Measurements from ENCODE around the gene MYL11.

The MYL11 gene

DNA sequence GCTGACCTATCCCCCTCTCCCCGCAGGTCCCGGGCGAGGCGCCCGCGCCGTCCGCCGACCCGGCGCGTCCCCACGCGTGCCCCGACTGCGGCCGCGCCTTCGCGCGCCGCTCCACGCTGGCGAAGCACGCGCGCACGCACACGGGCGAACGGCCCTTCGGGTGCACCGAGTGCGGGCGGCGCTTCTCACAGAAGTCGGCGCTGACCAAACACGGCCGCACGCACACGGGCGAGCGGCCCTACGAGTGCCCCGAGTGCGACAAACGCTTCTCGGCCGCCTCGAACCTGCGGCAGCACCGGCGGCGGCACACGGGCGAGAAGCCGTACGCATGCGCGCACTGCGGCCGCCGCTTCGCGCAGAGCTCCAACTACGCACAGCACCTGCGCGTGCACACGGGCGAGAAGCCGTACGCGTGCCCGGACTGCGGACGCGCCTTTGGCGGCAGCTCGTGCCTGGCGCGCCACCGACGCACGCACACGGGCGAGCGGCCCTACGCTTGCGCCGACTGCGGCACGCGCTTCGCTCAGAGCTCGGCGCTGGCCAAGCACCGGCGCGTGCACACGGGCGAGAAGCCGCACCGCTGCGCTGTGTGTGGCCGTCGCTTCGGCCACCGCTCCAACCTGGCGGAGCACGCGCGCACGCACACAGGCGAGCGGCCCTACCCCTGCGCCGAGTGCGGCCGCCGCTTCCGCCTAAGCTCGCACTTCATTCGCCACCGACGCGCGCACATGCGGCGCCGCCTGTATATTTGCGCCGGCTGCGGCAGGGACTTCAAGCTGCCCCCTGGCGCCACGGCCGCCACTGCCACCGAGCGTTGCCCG lies 43.1 kb downstream of the MYL11 start (continued):
- TF ChIP-seq, protein P1, sequence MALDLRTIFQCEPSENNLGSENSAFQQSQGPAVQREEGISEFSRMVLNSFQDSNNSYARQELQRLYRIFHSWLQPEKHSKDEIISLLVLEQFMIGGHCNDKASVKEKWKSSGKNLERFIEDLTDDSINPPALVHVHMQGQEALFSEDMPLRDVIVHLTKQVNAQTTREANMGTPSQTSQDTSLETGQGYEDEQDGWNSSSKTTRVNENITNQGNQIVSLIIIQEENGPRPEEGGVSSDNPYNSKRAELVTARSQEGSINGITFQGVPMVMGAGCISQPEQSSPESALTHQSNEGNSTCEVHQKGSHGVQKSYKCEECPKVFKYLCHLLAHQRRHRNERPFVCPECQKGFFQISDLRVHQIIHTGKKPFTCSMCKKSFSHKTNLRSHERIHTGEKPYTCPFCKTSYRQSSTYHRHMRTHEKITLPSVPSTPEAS (tag by site-specific recombination; IDR thresholded peaks at IDR 0.05), result no peak
- TF ChIP-seq ZNF37A (tag by site-specific recombination; IDR thresholded peaks at IDR 0.05) (no peak), HOXA7 (CRISPR knock-in tag; IDR thresholded peaks at IDR 0.05; ENCODE audit: borderline replicate concordance) (no peak), ZNF24 (tag by site-specific recombination; IDR thresholded peaks at IDR 0.05) (peak; percentile 49; the same call in 1 of the 2 replicates), ZNF658 (tag by site-specific recombination; IDR thresholded peaks at IDR 0.05) (no peak), ZBTB17 (tag by site-specific recombination; IDR thresholded peaks at IDR 0.05) (peak; percentile 54; the same call in 1 of the 2 replicates), BCL6B (tag by site-specific recombination; IDR thresholded peaks at IDR 0.05) (no peak), ZNF513 (tag by site-specific recombination; IDR thresholded peaks at IDR 0.05) (no peak), ATF2 (tag by site-specific recombination; IDR thresholded peaks at IDR 0.05; ENCODE audit: low read depth) (no peak), ZNF184 (tag by site-specific recombination; IDR thresholded peaks at IDR 0.05) (no peak), GLIS1 (tag by site-specific recombination; IDR thresholded peaks at IDR 0.05) (peak; percentile 82), ZNF521 (tag by site-specific recombination; IDR thresholded peaks at IDR 0.05) (no peak), ZNF747 (tag by site-specific recombination; IDR thresholded peaks at IDR 0.05) (no peak), ZNF112 (tag by site-specific recombination; IDR thresholded peaks at IDR 0.05) (no peak), ZNF214 (tag by site-specific recombination; IDR thresholded peaks at IDR 0.05; ENCODE audit: borderline replicate concordance) (no peak), ZFP3 (tag by site-specific recombination; IDR thresholded peaks at IDR 0.05; ENCODE audit: low read depth) (no peak), ZNF626 (tag by site-specific recombination; IDR thresholded peaks at IDR 0.05) (no peak), ZNF302 (tag by site-specific recombination; IDR thresholded peaks at IDR 0.05; ENCODE audit: low read depth) (no peak), PRDM6 (tag by site-specific recombination; IDR thresholded peaks at IDR 0.05) (no peak), ZNF600 (tag by site-specific recombination; IDR thresholded peaks at IDR 0.05) (peak; percentile 88), ZBTB7A (tag by site-specific recombination; IDR thresholded peaks at IDR 0.05; ENCODE audit: low read depth) (no peak), ZBTB44 (tag by site-specific recombination; IDR thresholded peaks at IDR 0.05) (no peak), ZNF223 (tag by site-specific recombination; IDR thresholded peaks at IDR 0.05) (no peak), ZIC2 (tag by site-specific recombination; IDR thresholded peaks at IDR 0.05) (peak; percentile 78), ZSCAN23 (tag by site-specific recombination; IDR thresholded peaks at IDR 0.05) (no peak), ZNF692 (tag by site-specific recombination; IDR thresholded peaks at IDR 0.05) (peak; percentile 77), ZNF433 (tag by site-specific recombination; IDR thresholded peaks at IDR 0.05; ENCODE audit: low read depth) (no peak)
- TF ChIP-seq, protein P2, sequence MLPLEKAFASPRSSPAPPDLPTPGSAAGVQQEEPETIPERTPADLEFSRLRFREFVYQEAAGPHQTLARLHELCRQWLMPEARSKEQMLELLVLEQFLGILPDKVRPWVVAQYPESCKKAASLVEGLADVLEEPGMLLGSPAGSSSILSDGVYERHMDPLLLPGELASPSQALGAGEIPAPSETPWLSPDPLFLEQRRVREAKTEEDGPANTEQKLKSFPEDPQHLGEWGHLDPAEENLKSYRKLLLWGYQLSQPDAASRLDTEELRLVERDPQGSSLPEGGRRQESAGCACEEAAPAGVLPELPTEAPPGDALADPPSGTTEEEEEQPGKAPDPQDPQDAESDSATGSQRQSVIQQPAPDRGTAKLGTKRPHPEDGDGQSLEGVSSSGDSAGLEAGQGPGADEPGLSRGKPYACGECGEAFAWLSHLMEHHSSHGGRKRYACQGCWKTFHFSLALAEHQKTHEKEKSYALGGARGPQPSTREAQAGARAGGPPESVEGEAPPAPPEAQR (tag by site-specific recombination; IDR thresholded peaks at IDR 0.05), result no peak

Data from HEK293 (cell line).